ENCODE data around the gene JCAD. TPM values are rescaled to one million over a fixed set of nuclear protein-coding genes. Genes with fewer than 3 reads are reported as not detected.
"Not testable (repeated sequence)": the region's sequence is repeated elsewhere in the genome, so short reads cannot be mapped to it uniquely, and the experiment has no call there.

The JCAD gene
- total RNA-seq, 4 donors from 2014 or later: 25.6 to 99.1 (median 49.9) TPM

DNA sequence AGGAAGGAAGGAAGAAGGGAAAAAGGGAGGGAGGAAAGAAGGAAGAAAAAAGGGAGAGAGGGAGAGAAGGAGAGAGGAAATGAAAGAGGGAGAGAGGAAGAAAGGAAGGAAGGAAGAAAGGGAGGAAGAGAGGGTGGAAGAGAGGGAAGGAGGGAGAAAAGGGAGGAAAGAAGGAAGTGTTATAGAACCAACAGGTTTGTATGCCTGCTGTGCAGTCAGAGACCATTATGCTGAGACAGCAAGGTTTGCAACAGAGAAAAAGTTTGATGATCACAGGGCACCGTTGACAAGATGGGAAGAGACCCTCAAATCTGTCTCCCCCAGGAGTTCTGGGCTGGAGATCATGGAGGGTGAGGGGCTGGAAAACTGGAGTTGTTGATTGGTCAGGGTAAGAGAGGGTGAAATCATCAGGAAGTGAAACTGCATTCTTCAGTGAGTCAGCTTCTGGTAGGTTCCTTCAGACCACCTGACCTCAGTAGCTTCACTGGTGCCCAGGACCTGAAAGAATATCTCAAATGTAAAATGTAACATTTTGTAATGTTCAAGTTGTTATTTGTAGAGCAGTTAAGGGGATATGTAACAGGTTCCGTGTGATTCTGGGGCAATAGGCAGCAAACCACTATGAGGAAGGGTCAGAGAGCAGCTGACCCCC, 76.3 kb downstream of the JCAD start:
- Histone ChIP-seq H3K9me3 (no peaks in the 10 kb centered on the region), H3K36me3 (no peaks in the 10 kb centered on the region), H3K27ac (no peak overlapping the region), H3K27me3 (no peaks in the 10 kb centered on the region), H3K4me3 (no peak overlapping the region), H3K4me1 (no peaks in the 10 kb centered on the region)
- DNase-seq: no peak
- intact Hi-C loops (cut with DNase I; ENCODE audit: low total_unique reads): no loop called here
- TF ChIP-seq CTCF (IDR thresholded peaks at IDR 0.05) (no peak), POLR2A (IDR thresholded peaks at IDR 0.05) (no peak)

GRCh38 chr10:29981510-29981909, 77.9 kb downstream of the JCAD start:
- DNase-seq: no peak
- Histone ChIP-seq H3K9me3 (no peaks in the 10 kb centered on the region), H3K27me3 (no peaks in the 10 kb centered on the region), H3K36me3 (no peaks in the 10 kb centered on the region), H3K27ac (no peak overlapping the region), H3K4me3 (no peak overlapping the region), H3K4me1 (no peaks in the 10 kb centered on the region)
- no peak for TF ChIP-seq CTCF (IDR thresholded peaks at IDR 0.05)
- no peak for TF ChIP-seq POLR2A (IDR thresholded peaks at IDR 0.05)
- intact Hi-C loops (cut with DNase I; ENCODE audit: low total_unique reads): no loop called here

DNA sequence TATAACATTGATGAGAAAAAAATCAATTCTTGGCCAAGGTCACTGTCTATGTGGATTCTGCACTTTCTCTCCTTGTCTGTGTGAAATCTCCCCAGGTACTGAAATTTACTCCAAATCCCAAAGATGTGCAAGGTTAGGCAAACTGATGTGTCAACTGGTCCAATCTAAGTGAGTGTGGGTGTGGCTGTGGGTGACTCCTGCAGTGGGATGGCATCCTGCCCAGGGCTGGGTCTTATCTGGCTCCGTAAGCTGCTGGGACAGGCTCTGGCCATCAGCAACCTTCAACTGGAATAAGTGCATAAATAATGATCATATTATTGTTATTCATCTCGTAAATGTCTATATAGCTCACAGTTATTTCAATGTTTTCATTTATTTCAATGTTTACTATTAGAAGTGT, 79.3 kb downstream of the JCAD start:
- no peaks in the 10 kb centered on the region for H3K4me1 ChIP-seq
- TF ChIP-seq CTCF (IDR thresholded peaks at IDR 0.05) (no peak), POLR2A (IDR thresholded peaks at IDR 0.05) (no peak)
- H3K36me3 ChIP-seq: no peaks in the 10 kb centered on the region
- intact Hi-C loops (cut with DNase I; ENCODE audit: low total_unique reads): no loop called here
- DNase-seq: no peak
- H3K9me3 ChIP-seq: no peaks in the 10 kb centered on the region
- no peaks in the 10 kb centered on the region for H3K27me3 ChIP-seq
- H3K4me3 ChIP-seq: no peak overlapping the region
- H3K27ac ChIP-seq: no peak overlapping the region

- H3K9me3 ChIP-seq; H3K4me1 ChIP-seq; H3K36me3 ChIP-seq; H3K4me3 ChIP-seq; H3K27me3 ChIP-seq; intact Hi-C loops (cut with DNase I; ENCODE audit: low total_unique reads); DNase-seq; H3K27ac ChIP-seq: not testable (repeated sequence)
Observed at GRCh38 chr10:29979421-29979779, 80.0 kb downstream of the JCAD start.

GRCh38 chr10:29977171-29977570, 82.2 kb downstream of the JCAD start:
- H3K4me3 ChIP-seq: no peak overlapping the region
- TF ChIP-seq POLR2A (IDR thresholded peaks at IDR 0.05) (no peak), CTCF (IDR thresholded peaks at IDR 0.05) (no peak)
- no peaks in the 10 kb centered on the region for H3K27me3 ChIP-seq
- no peak overlapping the region for H3K27ac ChIP-seq
- no peaks in the 10 kb centered on the region for H3K4me1 ChIP-seq
- intact Hi-C loops (cut with DNase I; ENCODE audit: low total_unique reads): no loop called here
- no peak for DNase-seq
- H3K9me3 ChIP-seq: no peaks in the 10 kb centered on the region
- no peaks in the 10 kb centered on the region for H3K36me3 ChIP-seq

DNA sequence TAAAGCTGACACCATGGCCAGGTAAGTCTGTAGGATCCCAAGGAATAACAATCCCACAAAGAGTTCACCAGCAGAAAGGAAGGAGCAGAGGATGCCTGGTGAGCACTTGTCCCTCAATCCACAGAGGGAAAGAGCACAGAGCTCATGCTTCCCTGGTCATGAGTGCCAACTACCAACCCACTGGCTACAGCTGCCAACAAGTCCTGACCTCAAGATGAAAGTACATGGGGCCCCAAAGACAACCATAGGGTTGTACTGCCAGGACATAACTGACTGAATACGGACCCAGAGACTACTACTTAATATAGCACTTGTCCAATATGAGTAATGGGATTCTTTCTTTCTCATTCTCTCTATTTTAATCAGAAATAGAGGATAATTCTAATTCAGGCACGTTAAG, 83.3 kb downstream of the JCAD start:
- Histone ChIP-seq H3K27ac (no peak overlapping the region), H3K4me1 (no peaks in the 10 kb centered on the region), H3K4me3 (no peak overlapping the region), H3K27me3 (no peaks in the 10 kb centered on the region), H3K9me3 (no peaks in the 10 kb centered on the region), H3K36me3 (no peaks in the 10 kb centered on the region)
- no peak for DNase-seq
- intact Hi-C loops (cut with DNase I; ENCODE audit: low total_unique reads): no loop called here
- no peak for TF ChIP-seq POLR2A (IDR thresholded peaks at IDR 0.05)
- no peak for TF ChIP-seq CTCF (IDR thresholded peaks at IDR 0.05)

All from uterus (tissue), 4 donors.